Measurements from ENCODE around the gene FREM3. TPM values are rescaled to one million over a fixed set of nuclear protein-coding genes. Genes with fewer than 3 reads are reported as not detected.
"Not testable (repeated sequence)": the region's sequence is repeated elsewhere in the genome, so short reads cannot be mapped to it uniquely, and the experiment has no call there.

The FREM3 gene
- total RNA-seq, 1 donor from 2014 or later = not detected

DNA sequence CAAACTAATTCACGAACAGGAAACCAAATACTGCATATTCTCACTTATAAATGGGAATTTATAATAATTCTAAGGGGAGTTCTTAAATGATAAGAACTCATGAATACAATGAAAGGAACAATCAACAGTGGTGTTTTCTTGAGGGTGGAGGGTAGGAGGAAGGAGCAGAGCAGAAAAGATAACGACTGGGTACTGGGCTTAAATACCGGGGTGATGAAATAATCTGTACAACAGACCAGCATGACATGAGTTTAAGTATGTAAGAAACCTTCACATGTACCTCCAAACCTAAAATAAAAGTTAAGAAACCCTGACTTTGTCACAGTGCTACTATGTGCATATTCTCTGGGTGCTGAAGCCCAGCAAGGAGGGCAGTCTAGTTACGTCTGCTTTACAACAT lies 6.6 kb downstream of the FREM3 start:
- DNase-seq (ENCODE audit: low read depth) (no peak), FAIRE-seq (no peak)
- H3K4me3 ChIP-seq (ENCODE audit: low read depth, low read length) = no peak overlapping the region
- no peaks in the 10 kb centered on the region for H3K27me3 ChIP-seq (ENCODE audit: control insufficient read depth, insufficient read depth, low read length)
- H3K36me3 ChIP-seq (ENCODE audit: control insufficient read depth, insufficient read depth, low read length) = no peaks in the 10 kb centered on the region
- TF ChIP-seq, protein P1, sequence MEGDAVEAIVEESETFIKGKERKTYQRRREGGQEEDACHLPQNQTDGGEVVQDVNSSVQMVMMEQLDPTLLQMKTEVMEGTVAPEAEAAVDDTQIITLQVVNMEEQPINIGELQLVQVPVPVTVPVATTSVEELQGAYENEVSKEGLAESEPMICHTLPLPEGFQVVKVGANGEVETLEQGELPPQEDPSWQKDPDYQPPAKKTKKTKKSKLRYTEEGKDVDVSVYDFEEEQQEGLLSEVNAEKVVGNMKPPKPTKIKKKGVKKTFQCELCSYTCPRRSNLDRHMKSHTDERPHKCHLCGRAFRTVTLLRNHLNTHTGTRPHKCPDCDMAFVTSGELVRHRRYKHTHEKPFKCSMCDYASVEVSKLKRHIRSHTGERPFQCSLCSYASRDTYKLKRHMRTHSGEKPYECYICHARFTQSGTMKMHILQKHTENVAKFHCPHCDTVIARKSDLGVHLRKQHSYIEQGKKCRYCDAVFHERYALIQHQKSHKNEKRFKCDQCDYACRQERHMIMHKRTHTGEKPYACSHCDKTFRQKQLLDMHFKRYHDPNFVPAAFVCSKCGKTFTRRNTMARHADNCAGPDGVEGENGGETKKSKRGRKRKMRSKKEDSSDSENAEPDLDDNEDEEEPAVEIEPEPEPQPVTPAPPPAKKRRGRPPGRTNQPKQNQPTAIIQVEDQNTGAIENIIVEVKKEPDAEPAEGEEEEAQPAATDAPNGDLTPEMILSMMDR (IDR thresholded peaks at IDR 0.05; ENCODE audit: insufficient read depth, low read length, severe bottlenecking) = no peak

DNA sequence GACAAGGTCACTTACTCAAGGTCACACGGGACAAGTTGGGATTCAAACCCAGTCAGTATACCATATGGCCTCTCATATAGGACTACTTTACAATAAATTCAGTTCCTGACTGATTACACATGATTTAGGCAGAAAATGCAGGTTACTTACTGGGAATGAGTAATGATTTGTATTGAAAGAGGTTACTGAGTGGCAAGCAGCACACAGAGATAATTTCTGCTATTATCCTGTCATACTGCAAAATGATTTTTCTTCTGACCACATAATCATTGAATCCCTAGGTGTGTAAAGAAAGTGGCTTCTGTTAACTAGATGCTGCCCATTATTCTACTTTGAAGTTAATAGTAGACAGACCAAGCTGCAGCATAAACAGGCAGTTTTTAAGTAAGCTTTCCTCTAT lies 8.2 kb downstream of the FREM3 start:
- TF ChIP-seq, protein P1 (IDR thresholded peaks at IDR 0.05; ENCODE audit: insufficient read depth, low read length, severe bottlenecking) = no peak

DNA sequence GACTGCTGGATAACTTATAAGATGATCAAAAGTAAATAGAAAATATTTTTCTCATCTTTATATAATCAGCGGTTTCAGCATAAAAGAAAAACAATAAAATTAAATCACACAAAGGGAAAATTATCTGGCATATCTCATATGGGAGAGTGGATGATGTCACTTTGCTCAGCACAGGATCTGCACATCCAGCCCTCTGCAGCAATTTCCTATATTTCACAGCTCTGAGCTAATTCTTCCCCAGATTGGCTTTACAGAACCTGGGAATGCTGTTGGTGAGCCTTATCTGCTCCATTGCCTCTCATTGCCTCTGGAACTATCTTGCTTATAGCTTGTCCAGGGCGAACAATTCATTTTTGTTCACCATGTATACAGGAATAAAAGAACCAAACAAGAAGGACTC lies 21.0 kb downstream of the FREM3 start:
- no peak for DNase-seq (ENCODE audit: low read depth)
- no peaks in the 10 kb centered on the region for H3K27me3 ChIP-seq (ENCODE audit: control insufficient read depth, insufficient read depth, low read length)
- H3K4me3 ChIP-seq (ENCODE audit: low read depth, low read length) = no peak overlapping the region
- H3K36me3 ChIP-seq (ENCODE audit: control insufficient read depth, insufficient read depth, low read length) = no peaks in the 10 kb centered on the region
- TF ChIP-seq, protein P1 (IDR thresholded peaks at IDR 0.05; ENCODE audit: insufficient read depth, low read length, severe bottlenecking) = no peak
- no peak for FAIRE-seq

More for the DNA sequence above, 8.2 kb downstream of the FREM3 start:
- DNase-seq (ENCODE audit: low read depth) (no peak), FAIRE-seq (no peak)
- H3K27me3 ChIP-seq (ENCODE audit: control insufficient read depth, insufficient read depth, low read length) = no peaks in the 10 kb centered on the region
- H3K36me3 ChIP-seq (ENCODE audit: control insufficient read depth, insufficient read depth, low read length) = no peaks in the 10 kb centered on the region
- no peak overlapping the region for H3K4me3 ChIP-seq (ENCODE audit: low read depth, low read length)

DNA sequence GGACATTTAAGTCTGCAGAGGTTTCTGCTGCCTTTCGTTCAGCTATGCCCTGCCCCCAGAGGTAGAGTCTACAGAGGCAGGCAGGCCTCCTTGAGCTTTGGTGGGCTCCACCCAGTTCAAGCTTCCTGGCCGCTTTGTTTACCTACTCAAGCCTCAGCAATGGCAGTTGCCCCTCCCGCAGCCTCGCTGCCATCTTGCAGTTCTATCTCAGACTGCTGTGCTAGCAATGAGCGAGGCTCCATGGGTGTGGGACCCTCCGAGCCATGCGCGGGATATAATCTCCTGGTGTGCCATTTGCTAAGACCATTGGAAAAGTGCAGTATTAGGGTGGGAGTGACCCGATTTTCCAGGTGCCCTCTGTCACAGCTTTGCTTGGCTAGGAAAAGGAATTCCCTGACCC lies 26.8 kb downstream of the FREM3 start:
- H3K27me3 ChIP-seq (ENCODE audit: control insufficient read depth, insufficient read depth, low read length); H3K4me3 ChIP-seq (ENCODE audit: low read depth, low read length); FAIRE-seq; DNase-seq (ENCODE audit: low read depth); H3K36me3 ChIP-seq (ENCODE audit: control insufficient read depth, insufficient read depth, low read length): not testable (repeated sequence)

DNA sequence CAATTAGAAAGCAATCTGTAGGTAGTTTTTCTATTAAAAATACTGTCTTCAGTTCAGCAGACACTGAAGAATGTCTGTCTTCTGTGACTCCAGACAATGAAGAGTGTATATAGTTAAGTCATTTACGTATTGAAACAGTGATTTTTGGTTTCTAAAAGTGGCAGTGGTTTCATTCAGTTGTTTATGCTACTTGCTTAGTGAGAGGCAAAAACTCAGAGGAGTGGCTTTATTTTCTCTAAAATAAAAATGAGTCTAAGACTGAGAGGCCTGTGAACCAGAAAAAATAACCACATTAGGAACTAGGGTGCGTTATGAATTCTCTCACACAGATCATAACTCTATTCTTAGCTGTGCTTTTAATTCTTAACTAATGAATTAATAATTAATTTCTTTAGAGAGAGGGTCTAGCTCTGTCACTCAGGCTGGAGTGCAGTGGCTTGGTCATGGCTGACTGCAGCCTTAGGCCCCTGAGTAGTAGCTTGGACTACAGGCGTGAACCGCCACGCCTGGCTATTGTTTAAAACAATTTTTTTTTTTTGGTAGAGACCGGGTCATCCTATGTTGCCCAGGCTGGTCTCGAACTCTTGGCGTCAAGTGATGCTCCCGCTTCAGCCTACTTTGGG lies 31.4 kb downstream of the FREM3 start:
- TF ChIP-seq, protein P1 (IDR thresholded peaks at IDR 0.05; ENCODE audit: insufficient read depth, low read length, severe bottlenecking) = no peak
- Histone ChIP-seq H3K4me3 (ENCODE audit: low read depth, low read length) (no peak overlapping the region), H3K27me3 (ENCODE audit: control insufficient read depth, insufficient read depth, low read length) (no peaks in the 10 kb centered on the region), H3K36me3 (ENCODE audit: control insufficient read depth, insufficient read depth, low read length) (no peaks in the 10 kb centered on the region)
- DNase-seq (ENCODE audit: low read depth) (no peak), FAIRE-seq (no peak)

DNA sequence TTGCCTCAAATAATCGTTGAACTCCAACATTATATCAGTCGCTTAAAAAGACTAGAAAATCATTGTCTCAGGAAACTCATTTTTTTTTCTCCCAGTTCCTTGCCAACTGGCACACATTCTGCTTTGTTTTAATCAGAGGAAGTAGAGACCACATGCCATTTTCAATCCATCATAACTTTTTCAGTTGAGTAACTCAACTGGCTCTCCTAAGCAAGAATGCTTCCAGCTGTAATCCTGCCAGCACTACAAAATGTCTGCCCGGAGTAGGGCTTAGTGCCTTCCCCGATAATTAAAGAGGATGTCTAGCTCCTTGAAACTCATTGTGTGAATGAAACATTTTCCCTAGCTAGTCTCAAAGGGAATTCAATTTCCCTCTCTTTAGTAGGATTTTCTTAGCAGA lies 33.0 kb downstream of the FREM3 start:
- Histone ChIP-seq H3K4me3 (ENCODE audit: low read depth, low read length) (no peak overlapping the region), H3K27me3 (ENCODE audit: control insufficient read depth, insufficient read depth, low read length) (no peaks in the 10 kb centered on the region), H3K36me3 (ENCODE audit: control insufficient read depth, insufficient read depth, low read length) (no peaks in the 10 kb centered on the region)
- TF ChIP-seq, protein P1 (IDR thresholded peaks at IDR 0.05; ENCODE audit: insufficient read depth, low read length, severe bottlenecking) = no peak
- FAIRE-seq = no peak
- no peak for DNase-seq (ENCODE audit: low read depth)

Data from bronchial epithelial cell (primary cell).